Activated CD4-positive, alpha-beta memory T cell treated with anti-CD3 and anti-CD28 coated beads for 36 hours (primary cell): Measurements from ENCODE around the gene LRRC74B. TPM values are rescaled to one million over a fixed set of nuclear protein-coding genes. Genes with fewer than 3 reads are reported as not detected.
A peak's percentile ranks its signal among the peaks of the same experiment; 100 is the strongest.
"Not testable (repeated sequence)": the region's sequence is repeated elsewhere in the genome, so short reads cannot be mapped to it uniquely, and the experiment has no call there.

Experiments
- CTCF ChIA-PET: fragments of 350-600 bp; sonication (Branson Sonifier 250); formaldehyde crosslinking; loops from one replicate; lab custom pipeline; 2021; ENCODE audit warnings: antibody characterized with exemption, inconsistent platforms; lab: Charles Lee
- POLR2A ChIA-PET: fragments of 350-600 bp; sonication (Branson Sonifier 250); formaldehyde crosslinking; loops from one replicate; lab custom pipeline; 2021; ENCODE audit warnings: antibody characterized with exemption; lab: Charles Lee
- DNase-seq: peaks from one replicate; pipeline ENCODE4 v3.0.0-alpha.2; 2020
- H3K27ac Mint-ChIP-seq: one replicate; pipeline ENCODE4 v1.8.0; 2021; ENCODE audit warnings: mixed read lengths
- H3K27me3 Mint-ChIP-seq: one replicate; pipeline ENCODE4 v1.8.0; 2021; ENCODE audit warnings: mixed read lengths
- H3K36me3 Mint-ChIP-seq: one replicate; pipeline ENCODE4 v1.8.0; 2021; ENCODE audit warnings: mixed read lengths
- H3K4me1 Mint-ChIP-seq: one replicate; pipeline ENCODE4 v1.8.0; 2021; ENCODE audit warnings: low read depth, mixed read lengths
- H3K4me3 Mint-ChIP-seq: one replicate; pipeline ENCODE4 v1.8.0; 2021; ENCODE audit warnings: mild to moderate bottlenecking, mixed read lengths
- H3K9me3 Mint-ChIP-seq: one replicate; pipeline ENCODE4 v1.8.0; 2021; ENCODE audit warnings: mixed read lengths
- intact Hi-C: fragments of 100-400 bp; cut with micrococcal nuclease; formaldehyde crosslinking; loops from one replicate; pipeline ENCODE4 v1.15.1; 2023
- total RNA-seq, 2 experiments: library from RNA; stranded (reverse); gene quantifications; one replicate each; pipeline ENCODE4 v1.2.3, GENCODE V29; 2021

The LRRC74B gene
- total RNA-seq, 2 experiments from 2014 or later, result not detected

DNA sequence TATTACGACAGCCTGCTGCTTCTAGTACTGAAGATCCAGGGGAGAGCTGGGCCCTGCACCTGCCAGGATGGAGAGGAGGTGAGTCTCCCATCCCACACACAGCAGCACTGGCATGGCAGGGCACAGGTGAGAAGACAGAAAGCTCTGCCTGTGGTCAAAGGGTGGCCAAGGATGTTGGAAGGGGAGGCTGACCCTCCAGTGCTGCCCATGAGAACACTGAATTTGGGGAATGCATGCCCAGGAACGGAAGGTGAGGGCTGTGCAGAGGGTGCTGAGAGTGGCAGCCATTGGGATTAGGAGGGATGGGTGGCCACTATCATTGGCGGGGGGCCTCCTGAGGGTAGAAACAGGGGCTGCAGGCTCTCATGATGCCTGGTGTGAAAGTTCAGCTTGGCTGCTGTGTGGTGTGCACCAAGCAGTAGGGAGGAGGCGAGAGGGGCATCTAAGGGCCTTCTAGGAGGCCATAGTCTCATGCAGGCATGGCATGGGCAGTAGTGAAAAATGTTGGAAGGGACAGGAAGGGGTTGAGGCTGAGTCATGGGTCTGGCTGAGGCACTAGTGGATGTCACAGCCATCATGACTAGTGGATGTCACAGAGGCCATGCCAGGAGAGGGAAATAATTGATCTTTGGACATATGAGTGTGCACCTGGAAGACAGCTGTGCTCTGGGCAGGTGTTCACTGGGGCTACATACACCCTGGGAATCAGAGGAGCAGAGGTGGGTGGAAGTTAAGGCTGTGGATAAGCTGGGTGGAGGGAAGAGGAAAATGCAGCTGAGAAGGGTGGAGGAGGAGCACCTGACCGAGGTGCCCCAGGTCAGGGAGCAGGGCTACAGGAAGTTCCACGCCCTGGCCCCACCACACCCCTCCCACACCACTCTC is 2.5 kb upstream of the LRRC74B start:
- Mint-ChIP-seq H3K4me3 (no peak overlapping the region), H3K9me3 (no peaks in the 10 kb centered on the region), H3K4me1 (peaks cover 21% of the 10 kb centered on the region), H3K36me3 (no peaks in the 10 kb centered on the region), H3K27ac (no peak overlapping the region), H3K27me3 (peaks cover 17% of the 10 kb centered on the region)
- no peak for DNase-seq
- ChIA-PET CTCF (no interaction called here), POLR2A (interaction anchor here (0.6 kb wide), 1 partner anchor 166 kb away, joined by 5 read pairs; no protein-coding TSS in a partner anchor)
- intact Hi-C loops, result no loop called here

DNA sequence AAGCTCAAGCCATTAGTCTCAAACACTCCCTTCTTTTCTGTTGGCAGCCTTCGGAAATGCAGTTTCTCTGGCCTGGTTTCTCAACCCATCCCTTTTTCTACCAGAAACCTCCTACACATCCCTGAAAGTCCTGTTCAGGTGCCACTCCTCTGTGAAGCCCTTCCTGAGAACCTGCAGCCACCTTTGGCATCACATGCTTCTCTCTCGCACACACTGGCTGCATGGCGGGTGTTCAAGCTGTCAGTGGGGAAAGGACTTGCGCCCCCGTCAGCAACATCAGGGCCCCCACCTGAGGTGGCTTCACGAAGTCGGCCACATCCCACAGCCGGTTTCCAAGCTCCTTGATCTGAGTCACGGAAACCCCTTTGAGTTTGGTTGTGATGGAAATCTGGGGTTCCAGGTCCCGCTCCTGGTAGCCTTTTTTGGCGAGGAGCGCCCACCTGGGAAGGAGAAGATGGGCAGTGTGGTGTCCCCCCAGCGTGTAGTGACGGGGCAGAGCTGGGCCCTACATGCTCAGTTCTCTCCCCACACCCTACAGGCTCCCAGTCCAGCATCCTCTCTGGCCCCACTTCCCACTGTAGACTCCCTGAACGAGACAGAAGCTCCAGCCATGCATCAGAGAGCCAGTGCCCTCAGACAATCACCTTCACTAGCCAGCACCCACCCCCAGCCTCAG is 1.7 kb upstream of the LRRC74B start:
- no peak overlapping the region for H3K27ac Mint-ChIP-seq
- H3K36me3 Mint-ChIP-seq, result no peaks in the 10 kb centered on the region
- peaks cover 21% of the 10 kb centered on the region for H3K4me1 Mint-ChIP-seq
- peaks cover 13% of the 10 kb centered on the region for H3K27me3 Mint-ChIP-seq
- ChIA-PET POLR2A (interaction anchor here (0.6 kb wide), 1 partner anchor 166 kb away, joined by 5 read pairs; no protein-coding TSS in a partner anchor), CTCF (interaction anchor here (1.2 kb wide), 1 partner anchor 23 kb away, joined by 3 read pairs; no protein-coding TSS in a partner anchor)
- H3K4me3 Mint-ChIP-seq, result no peak overlapping the region
- intact Hi-C loops, result no loop called here
- no peak for DNase-seq
- no peaks in the 10 kb centered on the region for H3K9me3 Mint-ChIP-seq

DNA sequence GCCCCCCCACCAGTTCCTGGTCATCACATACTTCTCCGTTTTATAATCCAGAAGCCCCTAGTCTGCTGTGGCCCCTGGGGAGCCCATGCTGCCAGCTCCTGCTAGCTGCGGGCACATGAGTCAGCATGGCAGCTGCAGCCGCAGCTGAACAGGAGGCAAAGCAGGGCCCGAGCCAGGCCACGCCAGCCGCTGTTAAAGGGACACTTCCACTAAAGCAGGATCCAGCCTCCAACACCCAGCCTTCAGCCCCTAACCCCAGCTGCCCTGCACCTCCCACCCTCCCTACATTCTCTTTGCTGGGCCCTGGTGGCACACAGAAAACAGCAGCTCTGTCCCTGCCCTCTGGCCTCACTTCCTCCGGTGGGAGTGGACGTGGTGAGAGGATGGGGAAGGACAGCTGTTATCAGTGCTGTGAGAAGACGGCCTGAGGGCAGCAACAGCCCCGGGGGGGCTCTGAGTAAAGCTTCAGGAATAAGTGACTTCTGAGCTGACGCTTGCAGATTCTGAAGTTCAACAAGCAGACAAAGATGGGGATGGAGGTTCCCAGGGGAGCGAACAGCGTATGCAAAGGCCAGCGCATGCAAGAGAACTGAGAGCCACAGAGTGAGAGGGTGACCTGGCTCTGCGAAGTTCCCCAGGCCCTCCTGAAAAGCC is 688 bp upstream of the LRRC74B start:
- no peaks in the 10 kb centered on the region for H3K9me3 Mint-ChIP-seq
- H3K36me3 Mint-ChIP-seq, result no peaks in the 10 kb centered on the region
- peaks cover 21% of the 10 kb centered on the region for H3K4me1 Mint-ChIP-seq
- ChIA-PET POLR2A (no interaction called here), CTCF (interaction anchor here (0.6 to 1.2 kb wide), 2 partner anchors 17 to 24 kb away, joined by 3 read pairs; no protein-coding TSS in a partner anchor)
- peak overlapping the region; percentile 68 for H3K4me3 Mint-ChIP-seq
- no peak for DNase-seq
- no peak overlapping the region for H3K27ac Mint-ChIP-seq
- peaks cover 13% of the 10 kb centered on the region for H3K27me3 Mint-ChIP-seq
- intact Hi-C loops, result loop anchor here (5.0 kb wide), 1 partner anchor 83 kb away; no protein-coding TSS in a partner anchor

DNA sequence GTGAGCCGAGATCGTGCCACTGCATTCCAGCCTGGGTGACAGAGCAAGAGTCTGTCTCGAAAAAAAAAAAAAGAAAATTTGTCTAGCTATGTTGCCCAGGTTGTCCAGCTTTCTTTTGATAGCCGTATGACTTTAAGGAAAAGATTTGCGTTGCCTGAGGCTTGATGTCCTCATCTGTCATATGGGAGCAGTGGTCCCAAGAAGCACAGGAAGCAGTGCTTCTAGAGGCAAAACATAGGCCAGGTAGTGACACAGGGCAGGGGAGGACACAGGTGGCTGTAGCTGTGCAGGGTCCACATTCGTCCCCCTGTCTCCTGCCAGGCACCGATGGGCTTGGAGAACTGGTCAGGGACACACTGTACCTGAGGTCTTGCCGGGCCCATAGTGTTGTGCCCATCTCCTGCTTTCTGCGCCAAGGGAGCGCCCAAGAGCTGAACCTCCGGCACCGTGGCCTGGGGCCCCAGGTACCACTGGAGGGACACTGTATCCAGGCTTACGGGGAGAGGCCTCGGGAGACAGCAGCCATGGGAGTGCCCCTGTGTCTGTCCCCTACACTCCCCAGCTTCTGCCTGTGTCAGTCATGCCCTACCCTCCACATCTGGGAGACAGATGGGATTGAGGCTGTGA is 1.4 kb downstream of the LRRC74B start:
- Mint-ChIP-seq H3K9me3 (no peaks in the 10 kb centered on the region), H3K4me3 (no peak overlapping the region), H3K27ac (no peak overlapping the region), H3K4me1 (peaks cover 21% of the 10 kb centered on the region), H3K36me3 (no peaks in the 10 kb centered on the region), H3K27me3 (peaks cover 11% of the 10 kb centered on the region)
- DNase-seq, result no peak
- CTCF ChIA-PET, result no interaction called here
- POLR2A ChIA-PET, result no interaction called here
- intact Hi-C loops, result loop anchor here (5.0 kb wide), 1 partner anchor 85 kb away; no protein-coding TSS in a partner anchor

DNA sequence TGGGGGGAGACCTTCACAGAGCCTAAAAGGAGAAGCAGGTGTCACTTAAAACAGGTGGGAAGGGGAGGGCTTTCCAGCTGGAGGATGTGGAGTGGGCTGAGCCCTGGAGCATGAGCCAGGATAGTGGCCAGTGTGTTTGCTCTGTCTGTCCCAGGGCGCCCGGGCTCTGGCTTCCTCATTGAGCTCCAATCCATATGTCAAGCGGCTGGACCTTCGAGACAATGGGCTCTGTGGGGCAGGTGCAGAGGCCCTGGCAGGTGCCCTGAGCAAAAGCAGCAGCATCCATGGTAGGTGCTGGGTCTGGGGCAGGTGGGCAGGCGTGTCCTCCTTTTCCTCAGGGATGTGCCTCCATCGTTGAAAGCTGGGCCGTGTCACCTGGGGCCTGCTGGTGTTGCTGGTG is 2.0 kb downstream of the LRRC74B start:
- H3K36me3 Mint-ChIP-seq, result no peaks in the 10 kb centered on the region
- H3K4me3 Mint-ChIP-seq, result no peak overlapping the region
- intact Hi-C loops, result loop anchor here (5.0 kb wide), 1 partner anchor 85 kb away; no protein-coding TSS in a partner anchor
- ChIA-PET CTCF (no interaction called here), POLR2A (no interaction called here)
- H3K9me3 Mint-ChIP-seq, result no peaks in the 10 kb centered on the region
- no peak for DNase-seq
- peaks cover 11% of the 10 kb centered on the region for H3K27me3 Mint-ChIP-seq
- H3K4me1 Mint-ChIP-seq, result peaks cover 21% of the 10 kb centered on the region
- no peak overlapping the region for H3K27ac Mint-ChIP-seq

DNA sequence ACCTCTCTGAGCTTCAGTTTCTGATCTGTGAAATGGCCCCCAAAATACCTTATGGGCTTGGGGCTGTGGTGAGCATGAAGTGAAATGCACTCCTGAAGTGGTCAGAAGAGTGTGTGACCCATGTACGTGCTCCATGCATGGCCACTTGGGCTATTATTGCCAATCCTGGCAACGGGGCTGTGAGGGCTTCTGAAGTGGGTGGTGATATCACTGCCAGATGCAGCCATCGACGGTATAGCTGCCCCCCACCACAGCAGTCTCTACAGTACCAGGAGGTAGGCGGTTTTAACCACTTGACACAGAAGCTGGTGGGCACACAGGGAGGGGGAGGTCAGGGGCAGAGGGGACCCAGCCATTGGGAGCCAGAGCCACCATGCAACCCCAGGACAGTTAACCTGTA is 2.7 kb downstream of the LRRC74B start:
- H3K4me3 Mint-ChIP-seq, DNase-seq, H3K9me3 Mint-ChIP-seq, POLR2A ChIA-PET, H3K27me3 Mint-ChIP-seq, H3K27ac Mint-ChIP-seq, H3K36me3 Mint-ChIP-seq, CTCF ChIA-PET: not testable (repeated sequence)
- intact Hi-C loops, result loop anchor here (5.0 kb wide), 1 partner anchor 86 kb away; no protein-coding TSS in a partner anchor
- peaks cover 18% of the 10 kb centered on the region for H3K4me1 Mint-ChIP-seq

DNA sequence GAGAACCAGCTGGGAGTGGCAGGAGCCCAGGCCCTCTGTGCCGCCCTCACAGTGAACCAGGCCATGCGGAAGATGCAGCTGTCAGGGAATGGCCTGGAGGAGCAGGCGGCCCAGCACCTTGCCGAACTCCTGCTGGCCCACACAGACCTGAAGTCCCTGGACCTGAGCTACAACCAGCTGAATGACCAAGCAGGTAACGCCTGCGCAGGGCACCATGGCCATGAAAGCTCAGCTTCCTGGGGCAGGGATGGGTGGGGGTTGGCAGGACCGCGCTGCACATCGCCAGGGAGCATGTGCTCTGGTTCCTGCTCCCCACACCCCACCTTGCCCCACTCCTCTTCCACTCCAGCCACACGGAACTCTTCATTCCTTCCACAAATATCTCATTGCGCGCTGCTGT is 3.2 kb downstream of the LRRC74B start:
- DNase-seq, CTCF ChIA-PET, H3K9me3 Mint-ChIP-seq, H3K27ac Mint-ChIP-seq, H3K27me3 Mint-ChIP-seq, H3K36me3 Mint-ChIP-seq, H3K4me3 Mint-ChIP-seq, POLR2A ChIA-PET: not testable (repeated sequence)
- intact Hi-C loops, result loop anchor here (5.0 kb wide), 1 partner anchor 87 kb away; no protein-coding TSS in a partner anchor
- peaks cover 13% of the 10 kb centered on the region for H3K4me1 Mint-ChIP-seq

DNA sequence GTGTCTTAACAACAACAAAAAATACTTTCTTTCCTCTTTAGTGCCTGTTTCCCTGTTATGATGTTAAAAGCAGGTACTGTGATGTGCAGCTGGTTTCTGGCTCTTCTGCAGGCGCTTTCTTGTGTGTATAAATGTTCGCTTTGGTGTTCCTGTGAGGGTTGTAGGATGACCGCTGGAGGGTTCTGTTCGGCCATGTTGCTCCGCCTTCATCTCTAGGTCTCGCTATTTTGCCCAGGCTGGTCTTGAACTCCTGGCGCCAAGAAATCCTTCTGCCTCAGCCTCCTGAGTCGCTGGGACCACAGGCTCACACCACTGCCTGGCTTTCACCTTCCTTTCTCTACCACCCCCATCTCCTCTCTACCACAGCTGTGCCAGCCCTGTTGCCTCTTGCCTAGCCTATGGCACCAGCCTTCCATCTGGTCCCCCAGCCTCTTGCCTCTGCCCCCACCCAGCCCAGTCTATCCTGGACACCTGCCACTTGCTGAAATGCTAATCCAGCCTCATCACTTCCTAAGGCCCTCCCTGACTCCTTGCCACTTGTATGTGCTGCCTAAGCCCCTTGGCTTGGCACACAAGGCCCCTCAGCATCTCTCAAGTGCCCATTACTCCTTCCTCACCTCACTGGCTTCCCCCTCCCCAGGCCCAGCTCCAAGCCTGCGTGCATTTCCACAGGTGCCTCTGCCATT is 5.5 kb downstream of the LRRC74B start:
- CTCF ChIA-PET, result no interaction called here
- no peaks in the 10 kb centered on the region for H3K36me3 Mint-ChIP-seq
- no peak overlapping the region for H3K27ac Mint-ChIP-seq
- POLR2A ChIA-PET, result no interaction called here
- intact Hi-C loops, result no loop called here
- no peaks in the 10 kb centered on the region for H3K27me3 Mint-ChIP-seq
- H3K4me1 Mint-ChIP-seq, result peaks cover 8% of the 10 kb centered on the region
- no peak overlapping the region for H3K4me3 Mint-ChIP-seq
- DNase-seq, result no peak
- H3K9me3 Mint-ChIP-seq, result no peaks in the 10 kb centered on the region

DNA sequence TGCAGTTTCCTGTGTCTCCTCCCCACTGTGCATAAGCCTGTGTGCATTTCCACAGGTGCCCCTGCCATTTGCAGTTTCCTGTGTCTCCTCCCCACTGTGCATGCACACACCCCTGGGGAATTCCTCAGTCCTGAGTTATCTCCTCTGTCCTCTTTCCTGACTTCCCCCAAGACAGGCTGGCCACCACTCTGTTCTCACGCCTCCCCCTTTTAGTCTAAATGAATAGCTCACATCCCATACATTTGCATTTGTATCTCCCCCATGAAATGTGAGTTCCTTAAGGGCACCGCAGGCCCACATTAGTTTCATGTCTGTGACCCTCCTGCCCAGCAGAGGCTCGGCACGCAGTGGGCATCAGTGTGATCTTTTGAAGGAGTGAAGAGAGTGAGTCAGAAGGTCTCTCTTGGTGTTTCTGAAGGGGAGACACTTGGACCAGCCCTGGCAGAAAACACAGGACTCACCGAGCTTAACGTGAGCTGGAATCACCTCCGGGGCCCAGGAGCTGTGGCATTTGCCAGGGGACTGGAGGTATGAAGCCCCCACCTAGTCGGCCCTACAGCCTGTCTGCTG is 6.2 kb downstream of the LRRC74B start:
- ChIA-PET CTCF (no interaction called here), POLR2A (no interaction called here)
- H3K27me3 Mint-ChIP-seq, result peaks cover 5% of the 10 kb centered on the region
- DNase-seq, result no peak
- peaks cover 12% of the 10 kb centered on the region for H3K4me1 Mint-ChIP-seq
- H3K4me3 Mint-ChIP-seq, result no peak overlapping the region
- intact Hi-C loops, result no loop called here
- no peaks in the 10 kb centered on the region for H3K36me3 Mint-ChIP-seq
- no peaks in the 10 kb centered on the region for H3K9me3 Mint-ChIP-seq
- H3K27ac Mint-ChIP-seq, result no peak overlapping the region

DNA sequence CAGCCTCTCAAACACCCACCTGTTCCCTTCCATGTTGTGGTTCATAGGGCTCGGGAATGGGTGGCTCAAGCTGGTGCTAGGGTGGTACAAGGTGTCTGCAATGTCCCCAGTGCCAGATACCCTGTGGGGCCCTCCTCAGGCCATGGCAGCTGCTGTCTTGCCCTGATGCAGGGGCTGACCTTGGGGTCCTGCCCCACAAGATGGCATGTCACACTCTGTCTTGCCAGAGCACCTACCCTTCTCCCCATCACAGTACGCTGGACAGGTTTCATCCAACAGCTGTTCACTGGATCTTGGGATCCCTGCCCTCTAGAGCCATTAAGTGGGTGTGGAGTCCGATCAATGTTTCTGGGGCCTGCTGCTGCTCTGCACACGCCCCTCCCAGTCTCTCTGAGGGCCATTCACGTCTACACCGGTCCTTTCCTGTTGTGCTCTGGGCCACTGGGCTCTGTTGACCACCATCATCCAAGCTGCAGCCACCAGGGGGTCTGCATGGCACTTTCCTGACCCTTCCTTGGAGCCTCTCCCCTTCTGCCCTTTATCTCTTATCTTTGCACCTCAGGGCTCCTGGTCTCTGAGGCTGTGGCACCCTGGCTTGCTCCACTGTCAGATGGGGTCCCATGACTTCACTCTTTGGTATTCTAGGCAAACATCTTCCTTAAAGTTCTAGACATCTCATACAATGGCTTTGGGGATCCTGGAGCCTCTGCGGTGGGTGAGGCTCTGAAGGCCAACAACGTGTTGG is 7.1 kb downstream of the LRRC74B start:
- DNase-seq, result no peak
- CTCF ChIA-PET, result no interaction called here
- intact Hi-C loops, result no loop called here
- H3K4me1 Mint-ChIP-seq, result peaks cover 12% of the 10 kb centered on the region
- POLR2A ChIA-PET, result no interaction called here
- H3K4me3 Mint-ChIP-seq, result no peak overlapping the region
- no peaks in the 10 kb centered on the region for H3K36me3 Mint-ChIP-seq
- H3K27me3 Mint-ChIP-seq, result peaks cover 5% of the 10 kb centered on the region
- H3K27ac Mint-ChIP-seq, result no peak overlapping the region
- H3K9me3 Mint-ChIP-seq, result no peaks in the 10 kb centered on the region
